Stomach (tissue), 9 donors: ENCODE measurements around the gene ELMO3. TPM values are rescaled to one million over a fixed set of nuclear protein-coding genes. Genes with fewer than 3 reads are reported as not detected.
A peak's percentile ranks its signal among the peaks of the same experiment; 100 is the strongest.

Experiments
- DNase-seq, 2 donors: peaks; one replicate each; pipeline versions ENCODE4 v3.0.0 to v3.0.0-alpha.2; 2013 to 2019
- H3K27ac ChIP-seq, 5 donors: fragments of 200-600 bp in 4 of 5; sonication (generic) in 4 of 5; one replicate each; pipeline ENCODE4 v1.5.1; 2013 to 2019; ENCODE audit warnings: mild to moderate bottlenecking in 1 of 5, moderate library complexity in 1 of 5
- H3K27me3 ChIP-seq, 3 donors: fragments of 200-600 bp; sonication (generic); one replicate each; pipeline ENCODE4 v1.5.1; 2017 to 2019; ENCODE audit warnings: mixed run types in 1 of 3
- H3K36me3 ChIP-seq, 4 donors: fragments of 200-600 bp; sonication (generic); 1 replicate in 3 of 4; 2 replicates in 1 of 4; pipeline ENCODE4 v1.5.1; 2016 to 2019
- H3K4me1 ChIP-seq, 4 donors: fragments of 200-600 bp; sonication (generic); one replicate each; pipeline ENCODE4 v1.5.1; 2016 to 2019
- H3K4me3 ChIP-seq, 4 donors: fragments of 200-600 bp; sonication (generic) in 3 of 4; one replicate each; pipeline ENCODE4 v1.5.1; 2016 to 2019; ENCODE audit warnings: mild to moderate bottlenecking in 1 of 4
- H3K9me3 ChIP-seq, 4 donors: fragments of 200-600 bp; sonication (generic); one replicate each; pipeline ENCODE4 v1.5.1; 2016 to 2019
- EP300 ChIP-seq: sonication (generic); formaldehyde crosslinking; IDR thresholded peaks from one replicate; pipeline ENCODE4 v1.6.1; 2017; ENCODE audit warnings: antibody characterized with exemption
- POLR2A ChIP-seq, 4 donors: fragments of 450-650 bp; IDR thresholded peaks; one replicate each; pipeline ENCODE4 v1.6.1; 2016; ENCODE audit warnings: antibody characterized with exemption in 4 of 4, control low read depth in 2 of 4, mild to moderate bottlenecking in 1 of 4, moderate library complexity in 1 of 4
- POLR2AphosphoS5 ChIP-seq, 3 donors: sonication (generic); formaldehyde crosslinking; IDR thresholded peaks; one replicate each; pipeline ENCODE4 v1.6.1; 2016; ENCODE audit warnings: antibody characterized with exemption in 3 of 3
- WGBS, 5 donors: extraction: QIAGEN DNeasy Blood & Tissue Kit in 3 of 5; methylation state at CpG; one replicate each; pipeline versions ENCODE4 v1.1.5 to v1.1.7; 2013 to 2018; 5-methylcytosine and 5-hydroxymethylcytosine counted together
- intact Hi-C: fragments of 100-400 bp; cut with DNase I; formaldehyde crosslinking; loops from one replicate; pipeline ENCODE4 v1.15.1; 2023; ENCODE audit warnings: low total_unique reads
- polyA plus RNA-seq, 3 donors: library from polyadenylated mRNA; stranded (reverse); fragments of 200-250 nt; gene quantifications; one replicate each; pipeline ENCODE4 v1.2.3, GENCODE V29; 2013
- total RNA-seq, 5 donors: library from RNA; depleted of rRNA; stranded (reverse); fragments of >200 nt; gene quantifications; one replicate each; pipeline versions ENCODE4 v1.1.0 to v1.2.3, GENCODE V29; 2014 to 2016
- TF ChIP-seq, protein P1 (sequence below), 7 experiments: fragments of 450-650 bp in 4 of 7; fragments of 200-600 bp in 3 of 7; sonication (generic) in 3 of 7; IDR thresholded peaks; one replicate each; pipeline ENCODE4 v1.5.1; 2016 to 2019; ENCODE audit warnings: antibody characterized with exemption in 7 of 7, control low read depth in 2 of 7, mild to moderate bottlenecking in 1 of 7
- donor health status: healthy with polysubstance abuse.
- donor health status: Bipolar disorder and iron deficiency.
- donor health status: healthy.

Gene ELMO3
- total and polyA plus RNA-seq, 8 donors = 11.6 to 133 (median 40.8) TPM

GRCh38 chr16:67165121-67166078 is 33.5 kb upstream of the ELMO3 start:
- H3K4me3 ChIP-seq = peak overlapping the region; percentile 30 to 49 (median 36)
- H3K4me1 ChIP-seq = peaks cover 53 to 80% (median 72%) of the 10 kb centered on the region in 4 donors
- TF ChIP-seq, protein P1, sequence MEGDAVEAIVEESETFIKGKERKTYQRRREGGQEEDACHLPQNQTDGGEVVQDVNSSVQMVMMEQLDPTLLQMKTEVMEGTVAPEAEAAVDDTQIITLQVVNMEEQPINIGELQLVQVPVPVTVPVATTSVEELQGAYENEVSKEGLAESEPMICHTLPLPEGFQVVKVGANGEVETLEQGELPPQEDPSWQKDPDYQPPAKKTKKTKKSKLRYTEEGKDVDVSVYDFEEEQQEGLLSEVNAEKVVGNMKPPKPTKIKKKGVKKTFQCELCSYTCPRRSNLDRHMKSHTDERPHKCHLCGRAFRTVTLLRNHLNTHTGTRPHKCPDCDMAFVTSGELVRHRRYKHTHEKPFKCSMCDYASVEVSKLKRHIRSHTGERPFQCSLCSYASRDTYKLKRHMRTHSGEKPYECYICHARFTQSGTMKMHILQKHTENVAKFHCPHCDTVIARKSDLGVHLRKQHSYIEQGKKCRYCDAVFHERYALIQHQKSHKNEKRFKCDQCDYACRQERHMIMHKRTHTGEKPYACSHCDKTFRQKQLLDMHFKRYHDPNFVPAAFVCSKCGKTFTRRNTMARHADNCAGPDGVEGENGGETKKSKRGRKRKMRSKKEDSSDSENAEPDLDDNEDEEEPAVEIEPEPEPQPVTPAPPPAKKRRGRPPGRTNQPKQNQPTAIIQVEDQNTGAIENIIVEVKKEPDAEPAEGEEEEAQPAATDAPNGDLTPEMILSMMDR (IDR thresholded peaks at IDR 0.05) = no peak
- TF ChIP-seq POLR2A (IDR thresholded peaks at IDR 0.05) = no peak
- no peak for TF ChIP-seq POLR2AphosphoS5 (IDR thresholded peaks at IDR 0.05)
- no peak for TF ChIP-seq EP300
- DNase-seq = peak in 1 of 2 donors; percentile 62
- no peaks in the 10 kb centered on the region for H3K36me3 ChIP-seq
- 17 to 44% (median 27%) methylated on average over 57 to 85 of the region's 85 CpGs for WGBS, 5 donors
- peak overlapping the region in 3 of 5 donors; percentile 73 to 80 (median 76) for H3K27ac ChIP-seq
- H3K9me3 ChIP-seq = no peaks in the 10 kb centered on the region
- intact Hi-C loops = no loop called here
- H3K27me3 ChIP-seq = peaks cover 0 to 81% (median 25%) of the 10 kb centered on the region in 3 donors

- peaks cover 0 to 86% (median 25%) of the 10 kb centered on the region in 3 donors for H3K27me3 ChIP-seq
- no peaks in the 10 kb centered on the region for H3K9me3 ChIP-seq
- no peaks in the 10 kb centered on the region for H3K36me3 ChIP-seq
- peak overlapping the region in 1 of 5 donors; percentile 73 for H3K27ac ChIP-seq
- DNase-seq = no peak
- intact Hi-C loops = no loop called here
- no peak for TF ChIP-seq EP300
- TF ChIP-seq POLR2A (IDR thresholded peaks at IDR 0.05) = no peak
- TF ChIP-seq, protein P1 (IDR thresholded peaks at IDR 0.05) = no peak
- TF ChIP-seq POLR2AphosphoS5 (IDR thresholded peaks at IDR 0.05) = no peak
- no peak overlapping the region for H3K4me3 ChIP-seq
- 36 to 68% (median 57%) methylated on average over 16 to 18 of the region's 18 CpGs for WGBS, 5 donors
- H3K4me1 ChIP-seq = peaks cover 57 to 79% (median 73%) of the 10 kb centered on the region in 4 donors
Observed at GRCh38 chr16:67166110-67166547, 32.8 kb upstream of the ELMO3 start.

DNA sequence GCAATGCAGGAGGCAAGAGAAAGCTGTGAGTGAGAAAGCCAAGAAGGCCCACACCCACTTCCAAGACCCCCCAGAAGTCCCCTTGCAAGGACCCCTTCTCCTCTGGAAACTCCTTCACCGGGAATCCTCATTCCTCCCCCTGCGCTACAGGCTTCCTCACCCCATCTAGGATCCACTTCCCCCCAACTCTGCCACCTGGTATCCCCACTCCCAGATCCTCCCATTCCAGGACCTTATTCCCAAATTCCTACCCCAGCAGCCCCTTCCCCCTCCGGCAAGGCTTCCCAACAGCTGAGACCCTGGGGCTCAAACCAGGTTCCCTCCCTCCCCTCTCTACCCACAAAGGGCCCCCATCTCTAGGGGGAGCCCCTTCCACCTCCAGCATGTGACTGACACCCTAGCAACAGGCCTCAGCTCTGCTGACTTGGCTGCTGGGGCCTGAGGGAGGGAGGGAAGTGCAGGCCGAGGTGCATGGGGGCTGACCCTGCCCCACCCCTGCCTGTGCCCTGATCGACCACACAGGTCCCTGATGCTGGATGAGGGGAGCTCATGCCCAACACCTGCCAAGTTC is 32.2 kb upstream of the ELMO3 start:
- H3K27me3 ChIP-seq = peaks cover 0 to 82% (median 25%) of the 10 kb centered on the region in 3 donors
- H3K4me1 ChIP-seq = peaks cover 52 to 79% (median 72%) of the 10 kb centered on the region in 4 donors
- DNase-seq = no peak
- WGBS, 5 donors = 76 to 88% (median 82%) methylated on average over 5 of the region's 5 CpGs
- no peaks in the 10 kb centered on the region for H3K9me3 ChIP-seq
- H3K36me3 ChIP-seq = no peaks in the 10 kb centered on the region
- intact Hi-C loops = no loop called here
- no peak overlapping the region for H3K27ac ChIP-seq
- H3K4me3 ChIP-seq = no peak overlapping the region
- TF ChIP-seq EP300 (no peak), POLR2A (IDR thresholded peaks at IDR 0.05) (no peak), POLR2AphosphoS5 (IDR thresholded peaks at IDR 0.05) (no peak)
- TF ChIP-seq, protein P1 (IDR thresholded peaks at IDR 0.05) = no peak

DNA sequence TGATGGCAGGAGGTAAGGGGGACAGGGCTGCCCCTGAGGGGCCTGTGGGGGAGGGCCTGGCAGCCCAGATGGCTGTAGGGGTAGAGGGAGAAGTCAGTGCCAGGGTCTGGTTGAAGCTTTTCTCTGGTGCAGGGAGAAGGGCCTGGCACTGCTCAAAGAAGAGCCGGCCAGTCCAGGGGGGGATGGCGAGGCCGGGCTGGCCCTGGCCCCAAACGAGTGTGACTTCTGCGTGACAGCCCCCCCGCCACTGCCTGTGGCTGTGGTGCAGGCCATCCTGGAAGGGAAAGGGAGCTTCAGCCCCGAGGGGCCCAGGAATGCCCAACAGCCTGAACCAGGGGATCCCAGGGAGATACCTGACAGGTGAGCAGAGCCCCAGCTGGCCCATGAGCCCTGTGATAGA is 31.3 kb upstream of the ELMO3 start:
- TF ChIP-seq POLR2A (IDR thresholded peaks at IDR 0.05) (no peak), POLR2AphosphoS5 (IDR thresholded peaks at IDR 0.05) (no peak), EP300 (no peak)
- TF ChIP-seq, protein P1 (IDR thresholded peaks at IDR 0.05) = no peak
- Histone ChIP-seq H3K36me3 (no peaks in the 10 kb centered on the region), H3K4me3 (no peak overlapping the region), H3K27ac (peak overlapping the region in 1 of 5 donors; percentile 14), H3K27me3 (peaks cover 0 to 72% (median 25%) of the 10 kb centered on the region in 3 donors), H3K9me3 (no peaks in the 10 kb centered on the region), H3K4me1 (peaks cover 49 to 71% (median 63%) of the 10 kb centered on the region in 4 donors)
- WGBS, 5 donors = 83 to 95% (median 87%) methylated on average over 7 of the region's 7 CpGs
- intact Hi-C loops = no loop called here
- DNase-seq = no peak
